ENCODE results near the gene FUT1. TPM values are rescaled to one million over a fixed set of nuclear protein-coding genes. Genes with fewer than 3 reads are reported as not detected.

The FUT1 gene
- total and polyA plus RNA-seq, 9 of the 15 experiments (the other 6 are each of a cell fraction or from before 2014, with no cell fraction given), result 2.3 to 18.5 (median 8.8) TPM

DNA sequence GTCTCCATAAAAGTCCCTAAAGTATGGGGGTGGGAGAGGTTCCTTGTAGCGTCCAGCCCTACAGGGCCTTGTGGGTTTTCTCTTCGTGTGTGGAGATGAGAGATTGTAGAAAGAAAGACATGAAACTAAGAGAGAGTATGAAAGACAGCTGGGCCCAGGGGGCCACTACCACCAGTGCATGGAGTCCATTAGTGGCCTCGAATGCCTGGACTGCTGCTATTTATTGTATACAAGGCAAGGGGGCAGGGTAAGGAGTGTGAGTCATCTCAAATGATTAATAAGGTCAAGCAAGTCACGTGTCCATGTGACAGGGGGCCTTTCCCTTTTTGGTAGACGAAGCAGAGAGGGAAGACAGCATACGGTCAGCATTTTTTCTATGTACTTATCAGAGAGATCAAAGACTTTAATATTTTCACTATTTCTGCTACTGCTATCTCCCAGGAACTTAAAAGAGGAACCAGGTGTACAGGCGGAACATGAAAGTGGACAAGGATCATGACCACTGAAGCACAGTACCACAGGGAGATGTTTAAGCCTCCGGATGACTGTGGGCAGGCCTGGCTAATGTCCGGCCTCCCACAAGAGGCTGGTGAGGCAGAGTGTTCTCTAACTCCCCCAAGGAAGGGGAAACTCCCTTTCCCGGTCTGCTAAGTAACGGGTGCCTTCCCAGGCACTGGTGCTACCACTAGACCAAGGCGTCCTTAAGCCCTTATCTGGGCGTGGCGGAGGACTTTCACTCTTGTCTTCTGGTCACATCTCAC is 28.4 kb upstream of the FUT1 start (continued):
- TF ChIP-seq, protein P1, sequence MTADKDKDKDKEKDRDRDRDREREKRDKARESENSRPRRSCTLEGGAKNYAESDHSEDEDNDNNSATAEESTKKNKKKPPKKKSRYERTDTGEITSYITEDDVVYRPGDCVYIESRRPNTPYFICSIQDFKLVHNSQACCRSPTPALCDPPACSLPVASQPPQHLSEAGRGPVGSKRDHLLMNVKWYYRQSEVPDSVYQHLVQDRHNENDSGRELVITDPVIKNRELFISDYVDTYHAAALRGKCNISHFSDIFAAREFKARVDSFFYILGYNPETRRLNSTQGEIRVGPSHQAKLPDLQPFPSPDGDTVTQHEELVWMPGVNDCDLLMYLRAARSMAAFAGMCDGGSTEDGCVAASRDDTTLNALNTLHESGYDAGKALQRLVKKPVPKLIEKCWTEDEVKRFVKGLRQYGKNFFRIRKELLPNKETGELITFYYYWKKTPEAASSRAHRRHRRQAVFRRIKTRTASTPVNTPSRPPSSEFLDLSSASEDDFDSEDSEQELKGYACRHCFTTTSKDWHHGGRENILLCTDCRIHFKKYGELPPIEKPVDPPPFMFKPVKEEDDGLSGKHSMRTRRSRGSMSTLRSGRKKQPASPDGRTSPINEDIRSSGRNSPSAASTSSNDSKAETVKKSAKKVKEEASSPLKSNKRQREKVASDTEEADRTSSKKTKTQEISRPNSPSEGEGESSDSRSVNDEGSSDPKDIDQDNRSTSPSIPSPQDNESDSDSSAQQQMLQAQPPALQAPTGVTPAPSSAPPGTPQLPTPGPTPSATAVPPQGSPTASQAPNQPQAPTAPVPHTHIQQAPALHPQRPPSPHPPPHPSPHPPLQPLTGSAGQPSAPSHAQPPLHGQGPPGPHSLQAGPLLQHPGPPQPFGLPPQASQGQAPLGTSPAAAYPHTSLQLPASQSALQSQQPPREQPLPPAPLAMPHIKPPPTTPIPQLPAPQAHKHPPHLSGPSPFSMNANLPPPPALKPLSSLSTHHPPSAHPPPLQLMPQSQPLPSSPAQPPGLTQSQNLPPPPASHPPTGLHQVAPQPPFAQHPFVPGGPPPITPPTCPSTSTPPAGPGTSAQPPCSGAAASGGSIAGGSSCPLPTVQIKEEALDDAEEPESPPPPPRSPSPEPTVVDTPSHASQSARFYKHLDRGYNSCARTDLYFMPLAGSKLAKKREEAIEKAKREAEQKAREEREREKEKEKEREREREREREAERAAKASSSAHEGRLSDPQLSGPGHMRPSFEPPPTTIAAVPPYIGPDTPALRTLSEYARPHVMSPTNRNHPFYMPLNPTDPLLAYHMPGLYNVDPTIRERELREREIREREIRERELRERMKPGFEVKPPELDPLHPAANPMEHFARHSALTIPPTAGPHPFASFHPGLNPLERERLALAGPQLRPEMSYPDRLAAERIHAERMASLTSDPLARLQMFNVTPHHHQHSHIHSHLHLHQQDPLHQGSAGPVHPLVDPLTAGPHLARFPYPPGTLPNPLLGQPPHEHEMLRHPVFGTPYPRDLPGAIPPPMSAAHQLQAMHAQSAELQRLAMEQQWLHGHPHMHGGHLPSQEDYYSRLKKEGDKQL (CRISPR knock-in tag; IDR thresholded peaks at IDR 0.05; ENCODE audit: borderline replicate concordance), result no peak
- peak; percentile 45; the same call in 1 of the 2 replicates for TF ChIP-seq DIDO1 (tag; IDR thresholded peaks at IDR 0.05; ENCODE audit: low read depth)
- no peak for TF ChIP-seq CBX5 (IDR thresholded peaks at IDR 0.05; ENCODE audit: borderline replicate concordance, low read depth)
- no peak for TF ChIP-seq MECOM (CRISPR knock-in tag; IDR thresholded peaks at IDR 0.05)
- no peak for TF ChIP-seq ZFPM2 (CRISPR knock-in tag; IDR thresholded peaks at IDR 0.05)
- TF ChIP-seq BRD9 (IDR thresholded peaks at IDR 0.05; ENCODE audit: low read depth, partially characterized antibody), result no peak
- 0 out of 2 replicates have a peak, but pooled peaks have one; percentile 9 for TF ChIP-seq KLF16 (IDR thresholded peaks at IDR 0.05)
- TF ChIP-seq MAX (CRISPR knock-in tag; IDR thresholded peaks at IDR 0.05), result peak; percentile 35; the same call in 1 of the 2 replicates
- TF ChIP-seq RBM15 (IDR thresholded peaks at IDR 0.05; ENCODE audit: insufficient read depth, low read length), result no peak
- TF ChIP-seq ZNF124 (CRISPR knock-in tag; IDR thresholded peaks at IDR 0.05), result no peak
- TF ChIP-seq TFE3 (CRISPR knock-in tag; IDR thresholded peaks at IDR 0.05), result peak; percentile 95
- TF ChIP-seq ZNF354B (CRISPR knock-in tag; IDR thresholded peaks at IDR 0.05), result no peak
- TF ChIP-seq, protein P2, sequence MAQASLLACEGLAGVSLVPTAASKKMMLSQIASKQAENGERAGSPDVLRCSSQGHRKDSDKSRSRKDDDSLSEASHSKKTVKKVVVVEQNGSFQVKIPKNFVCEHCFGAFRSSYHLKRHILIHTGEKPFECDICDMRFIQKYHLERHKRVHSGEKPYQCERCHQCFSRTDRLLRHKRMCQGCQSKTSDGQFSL (CRISPR knock-in tag; IDR thresholded peaks at IDR 0.05), result 0 out of 2 replicates have a peak, but pooled peaks have one; percentile 25
- TF ChIP-seq, protein P2 (tag; IDR thresholded peaks at IDR 0.05), result no peak
- TF ChIP-seq STAG1 (CRISPR knock-in tag; IDR thresholded peaks at IDR 0.05; ENCODE audit: borderline replicate concordance), result no peak
- TF ChIP-seq ARID3A (IDR thresholded peaks at IDR 0.05; ENCODE audit: borderline replicate concordance, low read depth, low read length), result peak; percentile 71; the same call in 1 of the 2 replicates

Measured in K562 (cell line).